ENCODE data around the gene SCAPER.
"Not testable (repeated sequence)": the region's sequence is repeated elsewhere in the genome, so short reads cannot be mapped to it uniquely, and the experiment has no call there.

The SCAPER gene

DNA sequence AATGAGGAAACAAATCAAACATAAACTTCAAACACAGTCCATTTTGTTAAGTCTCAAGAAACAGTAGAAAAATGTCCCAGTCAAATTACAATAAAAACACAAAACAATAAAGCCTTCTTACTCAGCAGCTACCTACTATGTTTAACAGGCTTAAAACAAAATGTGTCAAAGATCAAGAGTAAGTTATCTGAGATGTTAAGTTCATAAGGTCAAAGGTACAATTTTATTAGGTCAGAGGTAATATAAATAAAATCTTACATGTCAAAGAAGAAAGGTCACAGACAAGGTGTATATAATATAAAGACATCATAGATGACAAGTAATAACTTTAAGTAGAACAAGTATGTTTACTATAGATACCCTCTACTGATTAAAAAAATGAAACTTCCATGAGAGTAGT, 208.3 kb downstream of the SCAPER start:
- H3K4me3 ChIP-seq (ENCODE audit: low read depth, low read length): no peak overlapping the region
- H3K36me3 ChIP-seq (ENCODE audit: control insufficient read depth in 2 of 2, insufficient read depth in 1 of 2, low read length in 2 of 2): peaks cover 4 to 14% of the 10 kb centered on the region in 2 experiments; a peak in 2 of 3 replicates
- H3K9me3 ChIP-seq (ENCODE audit: control insufficient read depth, insufficient read depth, low read depth, low read length): no peaks in the 10 kb centered on the region
- ChIA-PET POLR2A (no interaction called here), CTCF (no interaction called here)
- no peaks in the 10 kb centered on the region for H3K4me1 ChIP-seq (ENCODE audit: control insufficient read depth, insufficient read depth, low read length)
- H3K27ac ChIP-seq (ENCODE audit: extremely low read depth, low read depth, low read length): no peak overlapping the region
- no peak for TF ChIP-seq ZNF585B (tag by site-specific recombination; IDR thresholded peaks at IDR 0.05)
- no peak for TF ChIP-seq ZNF621 (tag by site-specific recombination; IDR thresholded peaks at IDR 0.05)

DNA sequence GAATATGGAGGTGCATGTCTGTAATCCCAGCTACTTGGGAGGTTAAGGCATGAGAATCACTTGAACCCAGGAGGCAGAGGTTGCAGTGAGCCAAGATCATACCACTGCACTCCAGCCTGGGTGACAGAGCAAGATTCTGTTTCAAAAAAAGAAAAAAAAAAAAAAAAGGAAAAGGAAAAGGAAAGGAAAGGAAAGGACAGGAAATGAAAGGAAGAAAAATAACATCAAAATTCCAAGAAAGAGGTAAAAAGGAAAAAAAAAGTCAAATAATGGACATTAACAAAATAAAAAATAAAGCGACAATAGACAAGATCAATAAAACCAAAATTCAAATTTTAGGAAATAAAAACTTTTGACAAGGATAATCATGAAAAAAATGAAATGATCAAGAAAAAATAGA, 212.6 kb downstream of the SCAPER start:
- TF ChIP-seq PRDM1 (tag by site-specific recombination; IDR thresholded peaks at IDR 0.05): peak; percentile 96
- H3K36me3 ChIP-seq (ENCODE audit: control insufficient read depth in 2 of 2, insufficient read depth in 1 of 2, low read length in 2 of 2); H3K4me1 ChIP-seq (ENCODE audit: control insufficient read depth, insufficient read depth, low read length); H3K4me3 ChIP-seq (ENCODE audit: low read depth, low read length); POLR2A ChIA-PET; H3K9me3 ChIP-seq (ENCODE audit: control insufficient read depth, insufficient read depth, low read depth, low read length); CTCF ChIA-PET; H3K27ac ChIP-seq (ENCODE audit: extremely low read depth, low read depth, low read length): not testable (repeated sequence)

DNA sequence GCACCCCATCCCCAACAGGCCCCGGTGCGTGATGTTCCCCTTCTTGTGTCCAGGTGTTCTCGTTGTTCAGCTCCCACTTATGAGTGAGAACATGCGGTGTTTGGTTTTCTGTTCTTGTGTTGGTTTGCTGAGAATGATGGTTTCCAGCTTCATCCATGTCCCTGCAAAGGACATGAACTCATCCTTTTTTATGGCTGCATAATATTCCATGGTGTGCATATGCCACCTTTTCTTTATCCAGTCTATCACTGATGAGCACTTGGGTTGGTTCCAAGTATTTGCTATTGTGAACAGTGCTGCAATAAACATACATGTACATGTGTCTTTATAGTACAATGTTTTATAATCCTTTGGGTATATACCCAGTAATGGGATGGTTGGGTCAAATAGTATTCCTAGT, 217.5 kb downstream of the SCAPER start:
- H3K36me3 ChIP-seq (ENCODE audit: control insufficient read depth in 2 of 2, insufficient read depth in 1 of 2, low read length in 2 of 2); H3K9me3 ChIP-seq (ENCODE audit: control insufficient read depth, insufficient read depth, low read depth, low read length); H3K27ac ChIP-seq (ENCODE audit: extremely low read depth, low read depth, low read length); H3K4me1 ChIP-seq (ENCODE audit: control insufficient read depth, insufficient read depth, low read length); H3K4me3 ChIP-seq (ENCODE audit: low read depth, low read length); POLR2A ChIA-PET: not testable (repeated sequence)
- CTCF ChIA-PET: interaction anchor here (0.6 kb wide), 1 partner anchor 186 kb away, joined by 3 read pairs; no protein-coding TSS in a partner anchor
- TF ChIP-seq ZNF280D (tag by site-specific recombination; IDR thresholded peaks at IDR 0.05) (peak; percentile 22; the same call in 1 of the 2 replicates), ZNF146 (tag by site-specific recombination; IDR thresholded peaks at IDR 0.05) (peak; percentile 96)
- TF ChIP-seq, protein P1, sequence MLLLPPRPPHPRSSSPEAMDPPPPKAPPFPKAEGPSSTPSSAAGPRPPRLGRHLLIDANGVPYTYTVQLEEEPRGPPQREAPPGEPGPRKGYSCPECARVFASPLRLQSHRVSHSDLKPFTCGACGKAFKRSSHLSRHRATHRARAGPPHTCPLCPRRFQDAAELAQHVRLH (tag by site-specific recombination; IDR thresholded peaks at IDR 0.05): 0 out of 2 replicates have a peak, but pooled peaks have one; percentile 31

DNA sequence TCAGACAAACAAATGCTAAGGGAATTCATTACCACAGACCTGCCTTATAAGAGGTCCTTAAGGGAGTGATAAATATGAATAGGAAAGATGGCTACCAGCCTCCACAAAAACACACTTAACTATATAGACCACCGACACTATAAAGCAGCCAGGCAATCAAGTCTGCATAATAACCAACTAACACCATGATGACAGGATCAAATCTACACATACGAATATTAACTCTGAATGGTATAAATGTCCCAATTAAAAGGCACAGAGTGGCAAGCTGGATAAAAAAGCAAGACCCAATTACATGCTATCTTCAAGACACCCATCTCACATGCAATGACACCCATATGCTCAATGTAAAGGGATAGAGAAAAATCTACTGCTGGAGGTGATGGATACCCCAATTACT, 221.1 kb downstream of the SCAPER start:
- ChIA-PET CTCF (no interaction called here), POLR2A (no interaction called here)
- H3K4me3 ChIP-seq (ENCODE audit: low read depth, low read length): no peak overlapping the region
- no peak overlapping the region for H3K27ac ChIP-seq (ENCODE audit: extremely low read depth, low read depth, low read length)
- H3K4me1 ChIP-seq (ENCODE audit: control insufficient read depth, insufficient read depth, low read length): no peaks in the 10 kb centered on the region
- peak; percentile 98 for TF ChIP-seq ZNF558 (tag by site-specific recombination; IDR thresholded peaks at IDR 0.05)
- no peak for TF ChIP-seq ZNF621 (tag by site-specific recombination; IDR thresholded peaks at IDR 0.05)
- H3K9me3 ChIP-seq (ENCODE audit: control insufficient read depth, insufficient read depth, low read depth, low read length): no peaks in the 10 kb centered on the region
- no peaks in the 10 kb centered on the region; a peak in 1 of 3 replicates for H3K36me3 ChIP-seq (ENCODE audit: control insufficient read depth in 2 of 2, insufficient read depth in 1 of 2, low read length in 2 of 2)

GRCh38 chr15:76682833-76683232, 222.3 kb downstream of the SCAPER start:
- ChIA-PET CTCF (interaction anchor here (0.6 kb wide), 2 partner anchors 516 to 728 kb away, joined by 3 read pairs; no protein-coding TSS in a partner anchor), POLR2A (interaction anchor here (0.6 kb wide), 1 partner anchor 1372 kb away, joined by 6 read pairs; no protein-coding TSS in a partner anchor)
- no peaks in the 10 kb centered on the region for H3K9me3 ChIP-seq (ENCODE audit: control insufficient read depth, insufficient read depth, low read depth, low read length)
- no peaks in the 10 kb centered on the region; a peak in 1 of 3 replicates for H3K36me3 ChIP-seq (ENCODE audit: control insufficient read depth in 2 of 2, insufficient read depth in 1 of 2, low read length in 2 of 2)
- TF ChIP-seq ZNF433 (tag by site-specific recombination; IDR thresholded peaks at IDR 0.05; ENCODE audit: low read depth) (peak; percentile 98), ZNF404 (tag by site-specific recombination; IDR thresholded peaks at IDR 0.05) (no peak), ZNF660 (tag by site-specific recombination; IDR thresholded peaks at IDR 0.05) (no peak), MYNN (tag by site-specific recombination; IDR thresholded peaks at IDR 0.05; ENCODE audit: borderline replicate concordance) (no peak), ZBTB21 (tag by site-specific recombination; IDR thresholded peaks at IDR 0.05) (no peak), SP2 (tag by site-specific recombination; IDR thresholded peaks at IDR 0.05) (no peak)
- no peak overlapping the region for H3K27ac ChIP-seq (ENCODE audit: extremely low read depth, low read depth, low read length)
- no peak overlapping the region for H3K4me3 ChIP-seq (ENCODE audit: low read depth, low read length)
- H3K4me1 ChIP-seq (ENCODE audit: control insufficient read depth, insufficient read depth, low read length): no peaks in the 10 kb centered on the region

Measured in HEK293 (cell line).